Coronary artery (tissue), 2 donors: Measurements from ENCODE around the gene ZNF384.

Source experiments
- DNase-seq: peaks from one replicate; pipeline ENCODE4 v3.0.0-alpha.2; 2017; ENCODE audit warnings: low spot score
- H3K27ac ChIP-seq, 2 donors: fragments of 200-600 bp; sonication (generic); one replicate each; pipeline ENCODE4 v1.5.1; 2016 to 2019
- H3K4me3 ChIP-seq: fragments of 200-600 bp; sonication (generic); 2 replicates; pipeline ENCODE4 v1.5.1; 2016; ENCODE audit warnings: mild to moderate bottlenecking, moderate library complexity
- TF ChIP-seq, protein P1 (sequence below): fragments of 200-600 bp; sonication (generic); IDR thresholded peaks from one replicate; pipeline ENCODE4 v1.5.1; 2019; ENCODE audit warnings: antibody characterized with exemption

ZNF384 gene

DNA sequence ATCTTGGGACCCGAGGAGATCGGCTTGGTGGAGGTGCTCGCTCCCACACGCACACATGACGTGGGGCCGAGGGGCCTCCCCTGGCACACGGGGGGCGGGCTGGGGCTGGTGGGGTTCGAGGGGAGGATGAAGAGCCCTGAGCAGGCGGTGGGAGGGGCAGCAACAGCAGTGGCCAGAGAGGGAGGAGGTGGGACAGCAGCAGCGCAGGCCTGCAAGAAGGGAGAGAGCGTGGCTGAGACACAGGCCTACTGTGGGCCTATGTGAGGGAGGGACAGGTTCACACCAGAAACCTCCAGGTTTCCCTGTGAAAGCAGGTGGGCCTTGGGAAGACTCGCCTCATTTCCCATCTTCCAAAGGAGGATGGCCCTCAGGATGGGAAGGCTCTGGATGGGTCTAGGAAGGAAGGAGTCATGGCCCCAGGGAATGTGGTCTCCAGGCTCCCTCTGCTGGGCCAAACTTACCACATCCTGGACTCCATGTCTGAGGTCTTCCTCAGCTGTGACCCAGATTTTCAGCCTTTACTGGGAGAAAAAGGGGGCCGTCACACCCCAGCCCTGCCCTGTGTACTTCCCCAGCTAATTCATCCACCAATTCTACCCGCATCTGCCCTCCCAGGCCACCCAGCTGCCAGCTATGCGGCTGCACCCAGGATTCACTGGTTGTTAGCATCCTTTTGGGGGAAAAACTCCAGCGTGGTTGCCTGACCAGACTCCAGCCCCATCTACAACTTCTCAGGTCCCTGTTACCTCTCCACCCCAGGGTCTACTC lies 8.6 kb upstream of the ZNF384 start:
- DNase-seq = no peak
- no peak overlapping the region for H3K4me3 ChIP-seq
- H3K27ac ChIP-seq = no peak overlapping the region
- TF ChIP-seq, protein P1, sequence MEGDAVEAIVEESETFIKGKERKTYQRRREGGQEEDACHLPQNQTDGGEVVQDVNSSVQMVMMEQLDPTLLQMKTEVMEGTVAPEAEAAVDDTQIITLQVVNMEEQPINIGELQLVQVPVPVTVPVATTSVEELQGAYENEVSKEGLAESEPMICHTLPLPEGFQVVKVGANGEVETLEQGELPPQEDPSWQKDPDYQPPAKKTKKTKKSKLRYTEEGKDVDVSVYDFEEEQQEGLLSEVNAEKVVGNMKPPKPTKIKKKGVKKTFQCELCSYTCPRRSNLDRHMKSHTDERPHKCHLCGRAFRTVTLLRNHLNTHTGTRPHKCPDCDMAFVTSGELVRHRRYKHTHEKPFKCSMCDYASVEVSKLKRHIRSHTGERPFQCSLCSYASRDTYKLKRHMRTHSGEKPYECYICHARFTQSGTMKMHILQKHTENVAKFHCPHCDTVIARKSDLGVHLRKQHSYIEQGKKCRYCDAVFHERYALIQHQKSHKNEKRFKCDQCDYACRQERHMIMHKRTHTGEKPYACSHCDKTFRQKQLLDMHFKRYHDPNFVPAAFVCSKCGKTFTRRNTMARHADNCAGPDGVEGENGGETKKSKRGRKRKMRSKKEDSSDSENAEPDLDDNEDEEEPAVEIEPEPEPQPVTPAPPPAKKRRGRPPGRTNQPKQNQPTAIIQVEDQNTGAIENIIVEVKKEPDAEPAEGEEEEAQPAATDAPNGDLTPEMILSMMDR = no peak

DNA sequence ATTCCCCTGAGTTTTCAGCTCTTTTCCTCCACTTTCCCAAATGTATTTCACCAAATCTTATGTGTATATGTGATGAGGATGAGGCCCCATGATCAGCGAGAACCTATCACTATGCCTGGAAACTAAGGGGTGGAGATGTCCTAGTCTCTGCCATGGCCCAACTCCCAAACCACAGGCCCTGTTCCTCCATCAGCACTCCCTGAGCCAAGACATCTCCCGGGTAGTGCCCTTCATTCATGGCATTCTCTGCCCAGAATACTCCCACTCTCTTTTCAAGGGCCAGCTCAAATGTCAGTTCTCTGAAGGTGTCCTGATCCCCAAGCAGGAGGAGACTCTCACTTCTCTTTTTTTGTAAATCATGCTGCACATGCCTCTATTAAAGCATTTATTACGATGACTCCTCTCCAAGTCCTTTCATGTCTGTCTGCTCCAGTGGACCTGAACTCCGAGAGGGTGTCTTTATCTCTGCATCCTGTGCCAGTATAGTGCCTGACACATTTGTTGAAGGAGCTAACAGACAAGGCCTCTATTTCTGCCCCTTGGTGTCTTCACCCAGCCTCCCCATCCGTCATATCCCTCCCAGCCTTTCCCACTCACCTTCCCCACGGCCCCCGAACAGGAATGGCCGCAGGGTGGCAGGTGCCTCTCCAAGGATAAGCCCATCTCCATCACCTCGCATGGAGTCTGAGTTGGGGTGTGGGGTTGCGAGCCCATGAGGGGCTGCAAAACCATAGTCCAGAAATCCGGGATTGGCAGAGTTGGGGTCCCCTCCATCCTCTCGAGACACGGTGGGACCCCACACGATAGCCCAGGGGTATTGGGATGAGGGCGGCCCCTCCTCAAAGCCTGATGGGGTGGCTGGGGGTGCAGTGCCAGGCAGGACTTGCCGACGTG lies 7.8 kb upstream of the ZNF384 start:
- Histone ChIP-seq H3K27ac (no peak overlapping the region), H3K4me3 (no peak overlapping the region)
- DNase-seq = no peak
- TF ChIP-seq, protein P1 = no peak

DNA sequence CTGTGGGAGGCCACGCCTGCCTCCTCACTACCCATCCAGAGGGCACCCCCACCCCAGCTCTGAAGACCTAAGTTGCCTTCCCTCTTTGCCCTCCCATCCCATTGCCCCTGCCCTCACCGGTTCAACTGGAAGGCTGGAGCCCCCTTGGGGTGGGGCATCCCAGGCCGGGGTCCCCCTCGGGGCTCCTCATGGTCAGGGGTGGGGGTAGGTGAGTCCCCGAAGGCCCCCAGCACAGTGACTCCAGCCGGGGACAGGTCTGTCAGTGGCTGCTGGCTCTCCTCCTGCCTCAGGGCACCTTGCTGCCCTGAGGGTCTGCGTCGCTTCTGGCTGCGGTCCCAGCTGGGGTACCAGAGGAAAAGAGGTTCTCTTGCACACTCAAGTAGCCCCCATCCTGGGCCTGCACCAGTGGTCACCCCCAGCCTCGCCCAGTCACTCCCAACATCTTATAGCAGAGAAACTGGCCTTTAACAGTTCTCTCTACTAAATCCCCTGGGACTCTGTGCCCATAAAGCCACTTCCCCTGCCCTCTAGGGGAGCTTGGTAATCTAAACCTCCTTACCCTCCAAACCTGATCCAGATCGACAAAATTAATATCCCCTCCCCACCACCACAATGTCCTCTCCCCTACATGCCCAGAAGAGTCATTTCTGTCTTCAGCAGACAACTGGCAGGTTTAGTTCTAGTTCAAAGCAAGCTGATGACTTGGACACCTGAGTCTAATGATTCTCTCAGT lies 6.3 kb upstream of the ZNF384 start:
- TF ChIP-seq, protein P1 = no peak
- DNase-seq = no peak
- no peak overlapping the region for H3K27ac ChIP-seq
- no peak overlapping the region for H3K4me3 ChIP-seq

DNA sequence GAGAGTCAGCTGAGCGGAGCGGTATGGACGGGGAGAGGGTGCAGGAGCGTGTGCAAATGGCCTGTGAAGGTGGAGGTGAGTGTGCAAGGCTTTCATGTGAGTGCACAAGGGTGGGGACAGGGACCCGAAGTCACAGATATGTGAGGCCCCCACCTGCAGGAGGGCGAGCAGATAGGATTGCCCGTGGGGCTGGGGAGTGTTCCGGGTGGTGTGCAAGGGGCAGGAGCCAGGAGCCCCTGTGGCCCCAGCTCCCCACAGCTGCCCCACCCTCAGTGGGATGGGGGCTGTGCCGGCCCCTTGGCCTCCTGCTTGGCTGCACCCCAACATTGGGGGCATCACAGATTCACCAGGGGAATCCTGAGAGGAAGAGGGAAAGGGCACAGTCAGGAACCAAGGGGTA lies 5.5 kb upstream of the ZNF384 start:
- no peak for DNase-seq
- no peak overlapping the region for H3K4me3 ChIP-seq
- no peak overlapping the region for H3K27ac ChIP-seq
- TF ChIP-seq, protein P1 = no peak

DNA sequence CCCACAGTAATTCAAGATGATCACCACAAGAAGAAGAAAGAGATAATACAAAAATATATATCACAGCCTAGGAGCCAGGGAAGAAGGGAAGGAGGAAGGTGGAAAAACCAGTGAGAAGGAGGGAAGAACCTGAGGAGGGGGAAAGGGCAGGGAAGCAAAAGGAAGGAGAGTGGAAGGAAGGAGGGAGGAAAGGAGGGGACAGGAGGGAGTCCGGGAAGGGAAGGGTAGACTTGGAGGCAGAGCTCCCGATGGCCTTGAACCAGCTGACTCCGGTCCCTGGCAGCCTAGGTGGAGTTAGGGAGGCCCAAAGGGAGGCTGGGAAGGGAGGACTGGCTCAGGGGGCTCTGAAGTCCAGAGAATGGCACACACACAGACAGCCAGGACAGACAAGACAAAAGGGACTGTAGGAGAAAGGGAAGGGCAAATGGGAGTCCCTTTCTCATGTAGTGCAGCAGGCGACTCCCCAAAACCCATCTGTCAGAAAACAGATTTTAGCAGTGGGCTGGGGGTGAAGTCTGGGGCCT lies 4.7 kb upstream of the ZNF384 start:
- DNase-seq = no peak
- no peak overlapping the region for H3K4me3 ChIP-seq
- H3K27ac ChIP-seq = no peak overlapping the region
- TF ChIP-seq, protein P1 = no peak

DNA sequence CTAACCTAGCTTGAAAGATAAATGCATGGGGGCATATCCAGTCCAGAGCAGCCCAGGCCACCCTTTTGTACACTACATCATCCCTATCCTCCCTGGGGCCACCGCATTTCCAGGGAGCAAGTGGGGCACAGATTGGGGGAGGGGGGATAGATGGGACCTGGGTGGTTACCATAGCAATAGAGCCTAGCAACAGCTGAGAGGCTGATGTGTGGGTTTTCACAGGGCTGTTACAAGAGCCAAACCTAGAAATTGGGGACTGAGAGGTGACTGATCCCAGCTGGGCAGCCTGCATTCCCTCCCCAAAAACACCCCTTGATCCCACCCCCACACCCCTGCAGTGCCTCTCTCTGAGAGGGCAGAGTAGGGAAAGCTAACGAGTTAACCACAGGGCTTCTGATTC lies 3.7 kb upstream of the ZNF384 start:
- Histone ChIP-seq H3K27ac (no peak overlapping the region), H3K4me3 (no peak overlapping the region)
- TF ChIP-seq, protein P1 = no peak
- DNase-seq = no peak
